ENCODE data around the gene ATP5F1C. TPM values are rescaled to one million over a fixed set of nuclear protein-coding genes. Genes with fewer than 3 reads are reported as not detected.
"Not testable (repeated sequence)": the region's sequence is repeated elsewhere in the genome, so short reads cannot be mapped to it uniquely, and the experiment has no call there.

ATP5F1C gene
- total RNA-seq, 1 donor from 2014 or later: 133 TPM

DNA sequence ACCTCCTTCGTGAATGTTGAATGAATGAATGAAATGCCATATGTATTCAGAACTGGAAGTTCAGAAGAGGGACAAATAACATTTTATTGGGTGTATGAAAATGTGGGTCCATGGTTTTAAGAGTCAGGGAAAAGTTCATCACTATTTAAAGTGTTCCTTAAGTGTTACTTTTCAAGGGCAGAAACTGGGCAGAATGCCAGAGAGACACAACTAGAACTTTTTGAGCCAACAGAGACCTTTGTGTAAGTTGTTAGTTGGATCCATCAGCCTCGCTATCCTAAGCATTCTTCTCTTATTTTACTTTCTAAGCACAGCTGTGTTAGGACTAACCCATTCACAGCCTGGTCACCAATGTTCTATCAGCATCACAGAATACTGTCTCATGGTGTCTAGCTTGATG is 16.8 kb downstream of the ATP5F1C start:
- TF ChIP-seq, protein P1, sequence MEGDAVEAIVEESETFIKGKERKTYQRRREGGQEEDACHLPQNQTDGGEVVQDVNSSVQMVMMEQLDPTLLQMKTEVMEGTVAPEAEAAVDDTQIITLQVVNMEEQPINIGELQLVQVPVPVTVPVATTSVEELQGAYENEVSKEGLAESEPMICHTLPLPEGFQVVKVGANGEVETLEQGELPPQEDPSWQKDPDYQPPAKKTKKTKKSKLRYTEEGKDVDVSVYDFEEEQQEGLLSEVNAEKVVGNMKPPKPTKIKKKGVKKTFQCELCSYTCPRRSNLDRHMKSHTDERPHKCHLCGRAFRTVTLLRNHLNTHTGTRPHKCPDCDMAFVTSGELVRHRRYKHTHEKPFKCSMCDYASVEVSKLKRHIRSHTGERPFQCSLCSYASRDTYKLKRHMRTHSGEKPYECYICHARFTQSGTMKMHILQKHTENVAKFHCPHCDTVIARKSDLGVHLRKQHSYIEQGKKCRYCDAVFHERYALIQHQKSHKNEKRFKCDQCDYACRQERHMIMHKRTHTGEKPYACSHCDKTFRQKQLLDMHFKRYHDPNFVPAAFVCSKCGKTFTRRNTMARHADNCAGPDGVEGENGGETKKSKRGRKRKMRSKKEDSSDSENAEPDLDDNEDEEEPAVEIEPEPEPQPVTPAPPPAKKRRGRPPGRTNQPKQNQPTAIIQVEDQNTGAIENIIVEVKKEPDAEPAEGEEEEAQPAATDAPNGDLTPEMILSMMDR (IDR thresholded peaks at IDR 0.05): no peak
- peaks cover 57% of the 10 kb centered on the region for H3K36me3 Mint-ChIP-seq (ENCODE audit: unreplicated experiment)
- H3K4me3 Mint-ChIP-seq (ENCODE audit: unreplicated experiment): no peak overlapping the region

DNA sequence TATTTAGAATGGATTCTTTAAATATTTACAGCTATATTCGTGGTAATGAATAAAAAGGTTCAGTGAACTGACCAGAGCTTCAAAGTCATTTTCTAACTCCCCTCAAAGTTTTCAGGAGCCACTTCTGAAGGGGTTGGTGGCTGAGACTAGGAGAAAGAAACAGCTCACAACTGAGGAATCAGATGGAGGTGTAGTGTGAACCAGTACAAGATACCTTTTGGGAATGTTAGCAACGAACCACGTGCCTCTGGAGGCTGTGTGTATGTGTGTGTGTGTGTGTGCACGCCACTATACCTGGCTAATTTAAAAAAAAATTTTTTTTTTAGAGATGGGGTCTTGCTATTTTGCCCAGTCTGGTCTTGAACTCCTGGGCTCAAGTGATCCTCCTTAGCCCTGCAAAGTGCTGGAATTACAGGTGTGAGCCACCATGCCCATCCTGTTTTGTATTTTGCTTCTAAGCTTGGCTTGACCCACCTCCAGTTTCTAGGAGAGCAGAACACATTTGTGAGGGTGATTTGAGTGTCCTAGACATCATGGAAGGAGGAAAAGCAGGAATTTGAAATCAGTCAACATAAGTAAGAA is 20.8 kb downstream of the ATP5F1C start:
- Mint-ChIP-seq H3K27ac (ENCODE audit: unreplicated experiment) (no peak overlapping the region), H3K27me3 (ENCODE audit: unreplicated experiment) (peaks cover 3% of the 10 kb centered on the region), H3K4me3 (ENCODE audit: unreplicated experiment) (no peak overlapping the region), H3K36me3 (ENCODE audit: unreplicated experiment) (peaks cover 29% of the 10 kb centered on the region), H3K9me3 (ENCODE audit: unreplicated experiment) (no peaks in the 10 kb centered on the region), H3K4me1 (ENCODE audit: unreplicated experiment) (no peaks in the 10 kb centered on the region)
- TF ChIP-seq, protein P1 (IDR thresholded peaks at IDR 0.05): no peak
- no peak for DNase-seq (ENCODE audit: extremely low spot score, unreplicated experiment)

More for the DNA sequence above, 16.8 kb downstream of the ATP5F1C start:
- Mint-ChIP-seq H3K9me3 (ENCODE audit: unreplicated experiment) (no peaks in the 10 kb centered on the region), H3K4me1 (ENCODE audit: unreplicated experiment) (no peaks in the 10 kb centered on the region), H3K27ac (ENCODE audit: unreplicated experiment) (no peak overlapping the region), H3K27me3 (ENCODE audit: unreplicated experiment) (no peaks in the 10 kb centered on the region)
- no peak for DNase-seq (ENCODE audit: extremely low spot score, unreplicated experiment)

DNA sequence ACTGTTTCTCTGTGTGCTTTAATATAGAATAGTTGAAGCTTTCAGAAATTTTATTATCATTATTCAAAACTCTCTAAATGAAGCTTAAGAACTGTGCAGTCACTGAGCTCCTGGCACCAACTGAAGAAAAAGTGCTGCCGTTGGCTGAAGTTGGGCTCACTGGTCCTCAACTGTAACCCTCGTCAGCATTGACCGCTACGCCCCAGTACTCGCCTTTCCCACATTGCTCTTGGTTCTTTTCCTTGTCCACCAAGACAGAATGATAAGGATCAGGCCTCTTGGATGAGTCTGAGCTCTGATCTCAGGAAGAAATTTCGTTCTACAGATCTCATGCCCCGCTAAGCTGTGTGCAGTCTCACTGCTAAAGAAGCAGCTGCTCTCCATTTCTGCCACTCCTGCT is 22.5 kb downstream of the ATP5F1C start:
- Mint-ChIP-seq H3K9me3 (ENCODE audit: unreplicated experiment) (no peaks in the 10 kb centered on the region), H3K27me3 (ENCODE audit: unreplicated experiment) (peaks cover 7% of the 10 kb centered on the region), H3K4me3 (ENCODE audit: unreplicated experiment) (no peak overlapping the region), H3K4me1 (ENCODE audit: unreplicated experiment) (no peaks in the 10 kb centered on the region), H3K27ac (ENCODE audit: unreplicated experiment) (no peak overlapping the region), H3K36me3 (ENCODE audit: unreplicated experiment) (peaks cover 17% of the 10 kb centered on the region)
- TF ChIP-seq, protein P1 (IDR thresholded peaks at IDR 0.05): no peak
- no peak for DNase-seq (ENCODE audit: extremely low spot score, unreplicated experiment)

DNA sequence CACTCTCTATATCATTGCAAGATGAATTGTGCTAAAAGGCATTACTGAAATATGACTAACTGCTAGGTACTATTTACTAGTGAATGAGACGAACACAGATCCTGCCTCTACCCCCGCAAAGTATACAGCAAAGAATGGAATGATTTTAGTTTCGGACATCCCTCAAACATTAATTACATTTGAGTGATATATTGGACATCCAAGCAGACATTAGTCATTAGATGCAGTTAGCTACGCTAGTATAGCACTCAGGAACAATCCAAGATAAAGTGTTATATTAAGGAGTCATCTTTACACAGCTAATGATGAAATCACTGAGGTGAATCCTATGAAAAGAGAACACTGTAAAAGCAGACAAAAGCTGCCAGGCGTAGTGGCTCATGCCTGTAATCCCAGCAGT is 23.0 kb downstream of the ATP5F1C start:
- TF ChIP-seq, protein P1 (IDR thresholded peaks at IDR 0.05): no peak
- no peaks in the 10 kb centered on the region for H3K9me3 Mint-ChIP-seq (ENCODE audit: unreplicated experiment)
- no peak overlapping the region for H3K27ac Mint-ChIP-seq (ENCODE audit: unreplicated experiment)
- H3K36me3 Mint-ChIP-seq (ENCODE audit: unreplicated experiment): peaks cover 17% of the 10 kb centered on the region
- H3K27me3 Mint-ChIP-seq (ENCODE audit: unreplicated experiment): peaks cover 7% of the 10 kb centered on the region
- H3K4me1 Mint-ChIP-seq (ENCODE audit: unreplicated experiment): no peaks in the 10 kb centered on the region
- no peak for DNase-seq (ENCODE audit: extremely low spot score, unreplicated experiment)
- no peak overlapping the region for H3K4me3 Mint-ChIP-seq (ENCODE audit: unreplicated experiment)

DNA sequence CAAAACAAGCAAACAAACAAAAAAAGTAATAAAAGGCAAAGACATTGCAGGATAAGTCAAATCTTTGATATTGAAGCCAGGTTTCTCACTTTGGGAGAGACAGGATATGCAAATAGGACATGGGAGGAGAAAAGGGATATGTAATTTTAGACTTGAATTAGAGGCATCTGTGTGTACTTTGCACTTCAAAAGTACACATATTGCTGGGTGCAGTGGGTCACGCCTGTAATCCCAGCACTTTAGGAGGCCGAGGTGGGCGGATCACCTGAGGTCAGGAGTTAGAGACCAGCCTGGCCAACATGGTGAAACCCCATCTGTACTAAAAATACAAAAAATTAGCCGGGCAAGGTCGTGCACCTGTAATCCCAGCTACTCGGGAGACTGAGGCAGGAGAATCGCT is 23.8 kb downstream of the ATP5F1C start:
- DNase-seq (ENCODE audit: extremely low spot score, unreplicated experiment); H3K27ac Mint-ChIP-seq (ENCODE audit: unreplicated experiment); H3K4me3 Mint-ChIP-seq (ENCODE audit: unreplicated experiment); H3K9me3 Mint-ChIP-seq (ENCODE audit: unreplicated experiment); H3K4me1 Mint-ChIP-seq (ENCODE audit: unreplicated experiment): not testable (repeated sequence)
- Mint-ChIP-seq H3K36me3 (ENCODE audit: unreplicated experiment) (peaks cover 15% of the 10 kb centered on the region), H3K27me3 (ENCODE audit: unreplicated experiment) (peaks cover 12% of the 10 kb centered on the region)

DNA sequence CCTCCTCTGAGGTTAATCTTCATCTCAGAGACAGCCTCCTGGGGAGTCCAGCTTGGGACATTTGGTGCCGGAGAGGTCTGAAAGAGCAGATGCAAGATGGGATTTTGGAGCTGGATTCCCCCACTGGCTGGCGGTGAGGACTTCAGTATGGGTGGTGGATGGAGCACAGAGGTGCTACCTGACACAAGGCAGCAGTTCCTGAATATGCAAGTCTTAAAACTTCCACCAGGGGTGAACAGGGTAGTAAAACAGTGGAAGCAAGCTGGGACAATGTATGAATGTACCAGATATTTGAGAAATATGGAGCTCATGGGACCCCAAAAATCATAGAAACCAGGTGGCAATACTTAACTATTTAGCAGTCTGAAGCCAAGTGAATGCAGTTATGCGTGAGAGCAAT is 25.5 kb downstream of the ATP5F1C start:
- no peaks in the 10 kb centered on the region for H3K9me3 Mint-ChIP-seq (ENCODE audit: unreplicated experiment)
- H3K27me3 Mint-ChIP-seq (ENCODE audit: unreplicated experiment): peaks cover 20% of the 10 kb centered on the region
- no peak overlapping the region for H3K27ac Mint-ChIP-seq (ENCODE audit: unreplicated experiment)
- no peak overlapping the region for H3K4me3 Mint-ChIP-seq (ENCODE audit: unreplicated experiment)
- no peak for DNase-seq (ENCODE audit: extremely low spot score, unreplicated experiment)
- H3K4me1 Mint-ChIP-seq (ENCODE audit: unreplicated experiment): peaks cover 6% of the 10 kb centered on the region
- TF ChIP-seq, protein P1 (IDR thresholded peaks at IDR 0.05): no peak
- peaks cover 7% of the 10 kb centered on the region for H3K36me3 Mint-ChIP-seq (ENCODE audit: unreplicated experiment)
